HG02763 (cell line): ENCODE data around the gene SLC26A6.

ENCODE experiments used
- ATAC-seq: cut with Tn5 transposase; IDR thresholded peaks from one replicate; pipeline ENCODE4 v1.9.1; 2021; ENCODE audit warnings: mild to moderate bottlenecking, moderate library complexity; ENCODE audit not compliant: unreplicated experiment

The SLC26A6 gene

GRCh38 chr3:48581621-48582481 is 53.4 kb downstream of the SLC26A6 start:
- no peak for ATAC-seq

- ATAC-seq, result no peak
Measured at GRCh38 chr3:48576647-48577046, 58.6 kb downstream of the SLC26A6 start.
